DOHH2 (cell line): ENCODE data around the gene HELB.

Experiments
- CTCF ChIP-seq: fragments of 200-600 bp; sonication (generic); IDR thresholded peaks from one replicate; pipeline ENCODE4 v1.5.1; 2014; ENCODE audit warnings: antibody characterized with exemption, mild to moderate bottlenecking, low read depth, low read length; ENCODE audit not compliant: poor library complexity, severe bottlenecking
- EZH2phosphoT487 ChIP-seq: fragments of 200-600 bp; sonication (generic); IDR thresholded peaks from 2 replicates; pipeline ENCODE4 v1.6.1; 2017; ENCODE audit warnings: borderline replicate concordance, mild to moderate bottlenecking, antibody characterized with exemption, low read length, moderate library complexity, mixed read lengths

GRCh38 chr12:66297080-66297479, 5.2 kb upstream of the HELB start:
- no peak for TF ChIP-seq CTCF
- no peak for TF ChIP-seq EZH2phosphoT487
